Measurements from ENCODE around the gene FRY. TPM values are rescaled to one million over a fixed set of nuclear protein-coding genes. Genes with fewer than 3 reads are reported as not detected.
A peak's percentile ranks its signal among the peaks of the same experiment; 100 is the strongest.

FRY gene
- total and polyA plus RNA-seq, 10 of the 15 experiments (the other 5 are each of a cell fraction or from before 2014, with no cell fraction given), result 0.18 to 1.4 (median 0.30) TPM

DNA sequence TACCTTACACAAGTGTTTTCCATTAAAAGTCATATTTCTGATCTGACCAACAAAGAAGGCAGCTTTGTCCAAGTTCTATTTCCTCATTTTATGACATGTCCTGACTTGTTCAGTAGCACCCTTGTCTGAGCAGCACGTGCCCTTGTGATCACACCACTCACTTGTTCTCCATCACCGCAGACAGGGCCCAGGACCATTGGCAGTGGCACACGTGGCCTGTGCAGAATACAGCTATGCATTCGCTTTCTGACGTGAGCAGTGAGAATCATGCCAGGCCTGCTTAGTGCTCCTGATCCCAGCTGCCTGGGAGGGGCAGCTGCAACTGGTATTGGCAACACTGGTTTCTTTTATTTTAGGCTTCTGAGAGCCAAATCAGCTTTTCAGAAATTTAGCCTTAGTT lies 134.2 kb downstream of the FRY start:
- H3K36me3 ChIP-seq (ENCODE audit: control insufficient read depth in 2 of 2, insufficient read depth in 2 of 2, low read length in 1 of 2), result no peaks in the 10 kb centered on the region
- H3K27me3 ChIP-seq (replicated peaks in 1 of 2; ENCODE audit: control insufficient read depth in 2 of 2, insufficient read depth in 2 of 2, low read length in 1 of 2), result no peaks in the 10 kb centered on the region
- H2AFZ ChIP-seq (ENCODE audit: control insufficient read depth, low read depth, low read length), result no peak overlapping the region; the same call in 1 of the 2 replicates
- H3K4me2 ChIP-seq (ENCODE audit: control insufficient read depth, insufficient read depth), result no peak overlapping the region
- no peak; the same call in 2 of the 3 replicates for ATAC-seq
- no peak overlapping the region for H3K27ac ChIP-seq (ENCODE audit: control insufficient read depth, insufficient read depth)
- ChIA-PET CTCF (interaction anchor here (0.7 to 4.7 kb wide), 5 partner anchors 12 to 286 kb away, joined by 3 to 26 read pairs (median 5); no protein-coding TSS in a partner anchor), SMC1A (ENCODE audit: uncharacterized antibody, unreplicated experiment) (interaction anchor here (1.1 to 2.8 kb wide), 6 partner anchors 10 to 269 kb away, joined by 3 to 12 read pairs (median 4); no protein-coding TSS in a partner anchor), POLR2A (interaction anchor here (1.3 kb wide), 1 partner anchor 46 kb away, joined by 3 read pairs; no protein-coding TSS in a partner anchor), RAD21 (ENCODE audit: unreplicated experiment) (interaction anchor here (1.1 to 3.7 kb wide), 2 partner anchors 135 to 256 kb away, joined by 3 to 12 read pairs; no protein-coding TSS in a partner anchor)
- peaks cover 3% of the 10 kb centered on the region; the same call in 1 of the 2 replicates for H3K4me1 ChIP-seq (ENCODE audit: control insufficient read depth, insufficient read depth, low read length)
- in situ Hi-C loops (cut with MboI), result no loop called here
- no peak for TF ChIP-seq CBX3 (IDR thresholded peaks at IDR 0.05; ENCODE audit: borderline replicate concordance, low read depth)
- peak in 1 of 2 experiments; percentile 70; a peak in 2 of 4 replicates for TF ChIP-seq BHLHE40 (IDR thresholded peaks at IDR 0.05; ENCODE audit: borderline replicate concordance in 1 of 2, low read depth in 2 of 2, low read length in 1 of 2)
- TF ChIP-seq, protein P1, sequence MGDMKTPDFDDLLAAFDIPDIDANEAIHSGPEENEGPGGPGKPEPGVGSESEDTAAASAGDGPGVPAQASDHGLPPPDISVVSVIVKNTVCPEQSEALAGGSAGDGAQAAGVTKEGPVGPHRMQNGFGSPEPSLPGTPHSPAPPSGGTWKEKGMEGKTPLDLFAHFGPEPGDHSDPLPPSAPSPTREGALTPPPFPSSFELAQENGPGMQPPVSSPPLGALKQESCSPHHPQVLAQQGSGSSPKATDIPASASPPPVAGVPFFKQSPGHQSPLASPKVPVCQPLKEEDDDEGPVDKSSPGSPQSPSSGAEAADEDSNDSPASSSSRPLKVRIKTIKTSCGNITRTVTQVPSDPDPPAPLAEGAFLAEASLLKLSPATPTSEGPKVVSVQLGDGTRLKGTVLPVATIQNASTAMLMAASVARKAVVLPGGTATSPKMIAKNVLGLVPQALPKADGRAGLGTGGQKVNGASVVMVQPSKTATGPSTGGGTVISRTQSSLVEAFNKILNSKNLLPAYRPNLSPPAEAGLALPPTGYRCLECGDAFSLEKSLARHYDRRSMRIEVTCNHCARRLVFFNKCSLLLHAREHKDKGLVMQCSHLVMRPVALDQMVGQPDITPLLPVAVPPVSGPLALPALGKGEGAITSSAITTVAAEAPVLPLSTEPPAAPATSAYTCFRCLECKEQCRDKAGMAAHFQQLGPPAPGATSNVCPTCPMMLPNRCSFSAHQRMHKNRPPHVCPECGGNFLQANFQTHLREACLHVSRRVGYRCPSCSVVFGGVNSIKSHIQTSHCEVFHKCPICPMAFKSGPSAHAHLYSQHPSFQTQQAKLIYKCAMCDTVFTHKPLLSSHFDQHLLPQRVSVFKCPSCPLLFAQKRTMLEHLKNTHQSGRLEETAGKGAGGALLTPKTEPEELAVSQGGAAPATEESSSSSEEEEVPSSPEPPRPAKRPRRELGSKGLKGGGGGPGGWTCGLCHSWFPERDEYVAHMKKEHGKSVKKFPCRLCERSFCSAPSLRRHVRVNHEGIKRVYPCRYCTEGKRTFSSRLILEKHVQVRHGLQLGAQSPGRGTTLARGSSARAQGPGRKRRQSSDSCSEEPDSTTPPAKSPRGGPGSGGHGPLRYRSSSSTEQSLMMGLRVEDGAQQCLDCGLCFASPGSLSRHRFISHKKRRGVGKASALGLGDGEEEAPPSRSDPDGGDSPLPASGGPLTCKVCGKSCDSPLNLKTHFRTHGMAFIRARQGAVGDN (IDR thresholded peaks at IDR 0.05), result no peak
- no peak for TF ChIP-seq YY1 (IDR thresholded peaks at IDR 0.05; ENCODE audit: low read depth, low read length)
- TF ChIP-seq, protein P2, sequence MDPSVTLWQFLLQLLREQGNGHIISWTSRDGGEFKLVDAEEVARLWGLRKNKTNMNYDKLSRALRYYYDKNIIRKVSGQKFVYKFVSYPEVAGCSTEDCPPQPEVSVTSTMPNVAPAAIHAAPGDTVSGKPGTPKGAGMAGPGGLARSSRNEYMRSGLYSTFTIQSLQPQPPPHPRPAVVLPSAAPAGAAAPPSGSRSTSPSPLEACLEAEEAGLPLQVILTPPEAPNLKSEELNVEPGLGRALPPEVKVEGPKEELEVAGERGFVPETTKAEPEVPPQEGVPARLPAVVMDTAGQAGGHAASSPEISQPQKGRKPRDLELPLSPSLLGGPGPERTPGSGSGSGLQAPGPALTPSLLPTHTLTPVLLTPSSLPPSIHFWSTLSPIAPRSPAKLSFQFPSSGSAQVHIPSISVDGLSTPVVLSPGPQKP (IDR thresholded peaks at IDR 0.05; ENCODE audit: low read depth, low read length), result no peak
- TF ChIP-seq, protein P3, sequence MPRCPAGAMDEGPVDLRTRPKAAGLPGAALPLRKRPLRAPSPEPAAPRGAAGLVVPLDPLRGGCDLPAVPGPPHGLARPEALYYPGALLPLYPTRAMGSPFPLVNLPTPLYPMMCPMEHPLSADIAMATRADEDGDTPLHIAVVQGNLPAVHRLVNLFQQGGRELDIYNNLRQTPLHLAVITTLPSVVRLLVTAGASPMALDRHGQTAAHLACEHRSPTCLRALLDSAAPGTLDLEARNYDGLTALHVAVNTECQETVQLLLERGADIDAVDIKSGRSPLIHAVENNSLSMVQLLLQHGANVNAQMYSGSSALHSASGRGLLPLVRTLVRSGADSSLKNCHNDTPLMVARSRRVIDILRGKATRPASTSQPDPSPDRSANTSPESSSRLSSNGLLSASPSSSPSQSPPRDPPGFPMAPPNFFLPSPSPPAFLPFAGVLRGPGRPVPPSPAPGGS (IDR thresholded peaks at IDR 0.05; ENCODE audit: borderline replicate concordance, insufficient read depth, low read depth, low read length, poor library complexity, severe bottlenecking), result no peak
- no peak for FAIRE-seq
- intact Hi-C loops (cut with micrococcal nuclease; ENCODE audit: unreplicated experiment), result no loop called here
- DNase-seq (ENCODE audit: low read depth, low spot score), result no peak
- H3K79me2 ChIP-seq (ENCODE audit: control insufficient read depth, insufficient read depth, low read length), result no peaks in the 10 kb centered on the region
- H3K4me3 ChIP-seq, result no peak overlapping the region
- H3K9ac ChIP-seq (ENCODE audit: control insufficient read depth, insufficient read depth, low read length), result no peak overlapping the region
- H4K20me1 ChIP-seq (ENCODE audit: control insufficient read depth, insufficient read depth), result no peaks in the 10 kb centered on the region
- H3K9me3 ChIP-seq (replicated peaks; ENCODE audit: control insufficient read depth, insufficient read depth, low read length), result no peaks in the 10 kb centered on the region
- no TSS peak for BruUV-seq (replicated peaks)
- 82% methylated on average over 5 of the region's 5 CpGs for WGBS (ENCODE audit: insufficient coverage, insufficient replicate concordance, low lambda C conversion rate, missing lambda C conversion rate)
